IMR-90 (cell line): ENCODE results near the gene ARPC4. TPM values are rescaled to one million over a fixed set of nuclear protein-coding genes. Genes with fewer than 3 reads are reported as not detected.

ENCODE experiments used
- ATAC-seq: fragments of 200-7000 bp; cut with Tn5 transposase; 2 replicates; pipeline ENCODE4 v1.9.1; 2020; ENCODE audit warnings: low read depth, mild to moderate bottlenecking, moderate library complexity
- BruUV-seq: library from RNA; stranded (reverse); fragments of 400-500 nt; replicated peaks from 2 replicates; lab custom pipeline; 2021; lab: Mats Ljungman, UMichigan
- CTCF ChIA-PET: fragments of 300-600 bp; formaldehyde crosslinking; extraction: SDS; loops from one replicate; lab custom pipeline; 2021; ENCODE audit warnings: antibody characterized with exemption; lab: Yijun Ruan, JAX
- POLR2A ChIA-PET: fragments of 300-600 bp; sonication (Branson Sonifier 250); formaldehyde crosslinking; loops from one replicate; lab custom pipeline; 2022; ENCODE audit warnings: antibody characterized with exemption; ENCODE audit not compliant: unreplicated experiment; lab: Charles Lee
- DNase-seq: peaks from one replicate; pipeline ENCODE4 v3.0.0; 2013
- H2AFZ ChIP-seq: replicated peaks from 2 replicates; pipeline ENCODE3; 2013; ENCODE audit warnings: low read length, mild to moderate bottlenecking; ENCODE audit not compliant: poor library complexity
- H2AK5ac ChIP-seq: 2 replicates; pipeline ENCODE4 v1.6.1; 2013; ENCODE audit warnings: low read depth, low read length, inconsistent platforms
- H2AK9ac ChIP-seq: replicated peaks from 2 replicates; pipeline ENCODE3; 2013; ENCODE audit warnings: mild to moderate bottlenecking, low read depth, low read length, moderate library complexity; ENCODE audit not compliant: poor library complexity
- H2BK120ac ChIP-seq: 2 replicates; pipeline ENCODE4 v1.6.1; 2013; ENCODE audit warnings: low read depth, low read length, inconsistent platforms
- H2BK15ac ChIP-seq: 3 replicates; pipeline ENCODE4 v1.6.1; 2013; ENCODE audit warnings: low read depth, low read length, inconsistent platforms
- H2BK20ac ChIP-seq: 2 replicates; pipeline ENCODE4 v1.6.1; 2013; ENCODE audit warnings: low read depth, mild to moderate bottlenecking, inconsistent platforms, low read length, moderate library complexity
- H2BK5ac ChIP-seq: 2 replicates; pipeline ENCODE4 v1.6.1; 2013; ENCODE audit warnings: mild to moderate bottlenecking, low read depth, low read length, inconsistent platforms; ENCODE audit not compliant: poor library complexity, severe bottlenecking
- H3K14ac ChIP-seq: replicated peaks from 2 replicates; pipeline ENCODE4 v1.6.1; 2013; ENCODE audit warnings: low read depth, low read length, inconsistent platforms
- H3K18ac ChIP-seq: 2 replicates; pipeline ENCODE4 v1.6.1; 2013; ENCODE audit warnings: low read depth, low read length, control low read depth
- H3K23ac ChIP-seq: 2 replicates; pipeline ENCODE4 v1.6.1; 2013; ENCODE audit warnings: low read depth, low read length, inconsistent platforms
- H3K27ac ChIP-seq: 2 replicates; pipeline ENCODE4 v1.5.1; 2013; ENCODE audit warnings: mild to moderate bottlenecking, control low read depth, low read length; ENCODE audit not compliant: insufficient read depth
- H3K27me3 ChIP-seq: 2 replicates; pipeline ENCODE4 v1.6.1; 2013; ENCODE audit warnings: low read length; ENCODE audit not compliant: control insufficient read depth, insufficient read depth
- H3K36me3 ChIP-seq: 2 replicates; pipeline ENCODE4 v1.6.1; 2013; ENCODE audit warnings: low read length, mixed read lengths; ENCODE audit not compliant: control insufficient read depth, insufficient read depth
- H3K4ac ChIP-seq: 2 replicates; pipeline ENCODE4 v1.6.1; 2013; ENCODE audit warnings: low read depth, low read length, inconsistent platforms
- H3K4me1 ChIP-seq: 2 replicates; pipeline ENCODE4 v1.6.1; 2013; ENCODE audit warnings: low read length, mixed read lengths; ENCODE audit not compliant: control insufficient read depth, insufficient read depth
- H3K4me2 ChIP-seq: 2 replicates; pipeline ENCODE4 v1.6.1; 2013; ENCODE audit warnings: low read depth, mild to moderate bottlenecking, control low read depth, low read length, moderate library complexity
- H3K4me3 ChIP-seq: 2 replicates; pipeline ENCODE4 v1.5.1; 2013; ENCODE audit warnings: low read depth, mild to moderate bottlenecking, control low read depth, low read length, moderate library complexity; ENCODE audit not compliant: insufficient read depth
- H3K56ac ChIP-seq: 2 replicates; pipeline ENCODE4 v1.6.1; 2013; ENCODE audit warnings: low read length, inconsistent platforms; ENCODE audit not compliant: insufficient read depth; ENCODE audit errors: extremely low read depth
- H3K79me1 ChIP-seq, 2 experiments: 2 replicates each; pipeline ENCODE4 v1.6.1; 2013; ENCODE audit warnings: low read length in 2 of 2, inconsistent platforms in 1 of 2, low read depth in 1 of 2
- H3K9ac ChIP-seq: 2 replicates; pipeline ENCODE4 v1.6.1; 2013; ENCODE audit warnings: low read depth, low read length, control low read depth
- H3K9me1 ChIP-seq: 2 replicates; pipeline ENCODE4 v1.6.1; 2013; ENCODE audit warnings: low read length, inconsistent platforms; ENCODE audit not compliant: insufficient read depth
- H3K9me3 ChIP-seq: 2 replicates; pipeline ENCODE4 v1.6.1; 2013; ENCODE audit warnings: low read length; ENCODE audit not compliant: control insufficient read depth, insufficient read depth
- H4K20me1 ChIP-seq: 2 replicates; pipeline ENCODE4 v1.6.1; 2013; ENCODE audit warnings: low read length, inconsistent platforms; ENCODE audit not compliant: insufficient read depth
- H4K5ac ChIP-seq: 2 replicates; pipeline ENCODE4 v1.6.1; 2013; ENCODE audit warnings: mild to moderate bottlenecking, low read depth, low read length, control low read depth
- H4K8ac ChIP-seq, 2 experiments: 2 replicates each; pipeline ENCODE4 v1.6.1; 2013; ENCODE audit warnings: low read depth in 2 of 2, low read length in 2 of 2, control low read depth in 1 of 2, inconsistent platforms in 1 of 2
- H4K91ac ChIP-seq: 2 replicates; pipeline ENCODE4 v1.6.1; 2013; ENCODE audit warnings: low read depth, low read length, inconsistent platforms; ENCODE audit not compliant: insufficient read depth
- RCOR1 ChIP-seq: IDR thresholded peaks from 2 replicates; pipeline ENCODE4 v1.6.1; 2012; ENCODE audit warnings: mild to moderate bottlenecking, low read length, improper control_type of control experiment; ENCODE audit not compliant: insufficient replicate concordance
- WGBS, 2 experiments: methylation state at CpG; one replicate each; pipeline versions ENCODE4 v1.1.5 to v1.1.7; 2013; ENCODE audit warnings: missing lambda C conversion rate in 2 of 2; ENCODE audit not compliant: insufficient read length in 1 of 2; ENCODE audit errors: extremely low coverage in 2 of 2; 5-methylcytosine and 5-hydroxymethylcytosine counted together
- dilution Hi-C: fragments of 300-500 bp; cut with HindIII; formaldehyde crosslinking; loops from one replicate; pipeline ENCODE4 v1.14.3; 2018; ENCODE audit warnings: low sequenced_read_pairs; ENCODE audit not compliant: unreplicated experiment
- in situ Hi-C: fragments of 300-500 bp; cut with MboI; formaldehyde crosslinking; loops from 3 replicates; pipeline ENCODE4 v1.14.3; 2019; ENCODE audit warnings: low sequenced_read_pairs, inconsistent platforms, mixed read lengths
- intact Hi-C: fragments of 100-400 bp; cut with micrococcal nuclease; formaldehyde crosslinking; loops from 2 replicates; pipeline ENCODE4 v1.10.0; 2022
- polyA plus RNA-seq, 3 experiments: library from polyadenylated mRNA; depleted of rRNA; stranded (reverse); fragments of >200 nt; gene quantifications; 2 replicates each; pipeline ENCODE4 v1.2.3, GENCODE V29; 2012; ENCODE audit warnings: low replicate concordance in 1 of 3
- total RNA-seq: library from RNA; depleted of rRNA; stranded (reverse); fragments of >200 nt; gene quantifications from 2 replicates; pipeline ENCODE4 v1.2.3, GENCODE V29; 2012
- TF ChIP-seq, protein P1 (sequence below): conservative IDR thresholded peaks from 2 replicates; pipeline ENCODE4 v1.5.1; 2012; ENCODE audit warnings: mild to moderate bottlenecking, low read depth, low read length, improper control_type of control experiment

Gene ARPC4
- total and polyA plus RNA-seq, 2 of the 4 experiments (the other 2 are of a cell fraction): 188 to 383 TPM

GRCh38 chr3:9834520-9835380, 41.9 kb downstream of the ARPC4 start:
- DNase-seq (no peak), ATAC-seq (no peak)
- Histone ChIP-seq H2AK5ac (no peak overlapping the region), H4K8ac (no peak overlapping the region), H2BK120ac (no peak overlapping the region), H4K91ac (no peak overlapping the region), H3K79me1 (no peaks in the 10 kb centered on the region; a peak in 2 of 4 replicates), H3K14ac (no peak overlapping the region), H2AFZ (no peak overlapping the region), H4K20me1 (no peaks in the 10 kb centered on the region; the same call in 1 of the 2 replicates), H3K4me3 (no peak overlapping the region), H3K4ac (no peak overlapping the region), H3K18ac (no peak overlapping the region), H3K23ac (no peak overlapping the region), H3K27ac (no peak overlapping the region), H2BK5ac (no peak overlapping the region), H3K27me3 (no peaks in the 10 kb centered on the region), H3K56ac (no peak overlapping the region), H3K36me3 (peaks cover 48% of the 10 kb centered on the region), H2AK9ac (no peak overlapping the region), H3K9me1 (no peaks in the 10 kb centered on the region), H2BK15ac (no peak overlapping the region), H3K4me2 (no peak overlapping the region), H2BK20ac (no peak overlapping the region), H4K5ac (no peak overlapping the region), H3K4me1 (no peaks in the 10 kb centered on the region), H3K9ac (no peak overlapping the region), H3K9me3 (no peaks in the 10 kb centered on the region)
- CTCF ChIA-PET: no interaction called here
- in situ Hi-C loops (no loop called here), dilution Hi-C loops (no loop called here), intact Hi-C loops (no loop called here)
- no TSS peak for BruUV-seq
- TF ChIP-seq, protein P1, sequence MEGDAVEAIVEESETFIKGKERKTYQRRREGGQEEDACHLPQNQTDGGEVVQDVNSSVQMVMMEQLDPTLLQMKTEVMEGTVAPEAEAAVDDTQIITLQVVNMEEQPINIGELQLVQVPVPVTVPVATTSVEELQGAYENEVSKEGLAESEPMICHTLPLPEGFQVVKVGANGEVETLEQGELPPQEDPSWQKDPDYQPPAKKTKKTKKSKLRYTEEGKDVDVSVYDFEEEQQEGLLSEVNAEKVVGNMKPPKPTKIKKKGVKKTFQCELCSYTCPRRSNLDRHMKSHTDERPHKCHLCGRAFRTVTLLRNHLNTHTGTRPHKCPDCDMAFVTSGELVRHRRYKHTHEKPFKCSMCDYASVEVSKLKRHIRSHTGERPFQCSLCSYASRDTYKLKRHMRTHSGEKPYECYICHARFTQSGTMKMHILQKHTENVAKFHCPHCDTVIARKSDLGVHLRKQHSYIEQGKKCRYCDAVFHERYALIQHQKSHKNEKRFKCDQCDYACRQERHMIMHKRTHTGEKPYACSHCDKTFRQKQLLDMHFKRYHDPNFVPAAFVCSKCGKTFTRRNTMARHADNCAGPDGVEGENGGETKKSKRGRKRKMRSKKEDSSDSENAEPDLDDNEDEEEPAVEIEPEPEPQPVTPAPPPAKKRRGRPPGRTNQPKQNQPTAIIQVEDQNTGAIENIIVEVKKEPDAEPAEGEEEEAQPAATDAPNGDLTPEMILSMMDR: no peak
- TF ChIP-seq RCOR1: no peak
- 88% methylated on average over 3 of the region's 18 CpGs; no CpG with 5 or more reads in 1 of the 2 experiments for WGBS, 2 experiments
- POLR2A ChIA-PET: interaction anchor here (0.8 kb wide), 1 partner anchor 9 kb away, joined by 3 read pairs; no protein-coding TSS in a partner anchor
